Measurements from ENCODE around the gene ANKRD52.
"Not testable (repeated sequence)": the region's sequence is repeated elsewhere in the genome, so short reads cannot be mapped to it uniquely, and the experiment has no call there.

The ANKRD52 gene

DNA sequence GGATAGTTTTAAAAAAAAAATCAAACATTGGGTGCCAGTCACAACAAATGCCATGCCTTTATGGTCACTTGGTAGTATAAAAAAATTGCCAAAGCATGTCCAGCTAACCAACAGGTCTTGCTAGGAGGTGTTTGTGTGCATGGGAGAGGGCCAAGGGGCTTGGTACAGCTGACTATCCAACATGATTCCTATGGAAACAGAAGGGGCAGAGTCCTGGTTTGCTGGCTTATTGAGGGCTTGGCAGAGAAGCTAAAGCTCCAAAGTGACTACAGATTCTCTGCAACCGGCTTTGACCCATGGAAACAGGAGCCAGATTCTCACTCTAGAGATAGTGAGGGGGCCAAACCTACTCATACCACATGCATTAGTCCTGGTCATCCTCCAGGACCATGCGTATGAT, 14.3 kb upstream of the ANKRD52 start:
- not testable (repeated sequence) for DNase-seq (ENCODE audit: low spot score)

DNA sequence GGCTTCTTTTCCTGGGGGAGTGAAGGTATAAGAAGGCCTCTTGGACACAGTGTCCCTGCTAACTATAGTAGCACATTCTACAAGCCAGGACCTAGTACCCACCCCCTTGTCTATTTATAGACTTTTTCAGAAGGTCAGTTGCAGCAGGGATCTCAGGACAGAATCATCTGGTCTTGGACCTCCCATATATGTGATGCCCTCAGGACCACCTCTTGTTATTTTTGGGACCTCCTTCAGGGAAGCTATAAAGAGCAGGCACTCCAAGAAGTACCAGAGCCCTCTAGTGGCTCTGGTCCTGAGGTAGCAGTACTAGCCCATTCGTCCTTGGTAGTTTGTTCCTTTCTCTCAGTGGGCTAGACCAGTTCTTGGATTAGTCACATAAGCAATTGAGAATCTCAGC, 12.8 kb upstream of the ANKRD52 start:
- no peak for DNase-seq (ENCODE audit: low spot score)

DNA sequence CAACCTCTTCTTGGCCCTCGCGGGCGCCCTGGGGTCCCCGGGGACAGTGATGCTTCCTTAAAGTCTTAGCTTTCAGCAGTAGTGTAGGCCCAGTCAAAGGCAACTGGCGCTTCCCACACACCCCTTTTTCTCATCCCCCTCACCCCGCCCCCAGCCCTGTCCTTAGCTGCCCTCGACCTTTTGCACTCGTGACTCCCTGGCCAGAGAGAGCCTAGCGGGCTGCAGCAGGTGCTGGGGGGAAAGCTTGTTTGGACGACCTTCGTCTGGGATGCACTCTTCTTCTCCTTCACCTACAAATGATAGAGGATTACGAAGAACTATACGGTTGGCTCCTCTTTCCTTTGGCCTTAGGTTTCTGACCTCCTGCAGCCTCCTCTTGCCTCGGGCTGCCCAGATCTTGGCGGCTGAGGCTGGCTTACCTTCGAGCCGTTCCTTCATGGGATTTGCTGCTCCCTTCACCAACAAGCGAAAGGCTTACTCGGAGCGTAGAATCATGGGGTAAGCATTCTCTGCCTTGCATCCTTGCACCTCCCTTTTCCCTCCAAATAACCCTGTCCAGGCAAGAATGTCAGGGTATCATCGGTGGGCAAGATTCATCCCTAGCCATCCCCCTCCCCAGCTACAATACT, 9.4 kb upstream of the ANKRD52 start:
- no peak for DNase-seq (ENCODE audit: low spot score)

DNA sequence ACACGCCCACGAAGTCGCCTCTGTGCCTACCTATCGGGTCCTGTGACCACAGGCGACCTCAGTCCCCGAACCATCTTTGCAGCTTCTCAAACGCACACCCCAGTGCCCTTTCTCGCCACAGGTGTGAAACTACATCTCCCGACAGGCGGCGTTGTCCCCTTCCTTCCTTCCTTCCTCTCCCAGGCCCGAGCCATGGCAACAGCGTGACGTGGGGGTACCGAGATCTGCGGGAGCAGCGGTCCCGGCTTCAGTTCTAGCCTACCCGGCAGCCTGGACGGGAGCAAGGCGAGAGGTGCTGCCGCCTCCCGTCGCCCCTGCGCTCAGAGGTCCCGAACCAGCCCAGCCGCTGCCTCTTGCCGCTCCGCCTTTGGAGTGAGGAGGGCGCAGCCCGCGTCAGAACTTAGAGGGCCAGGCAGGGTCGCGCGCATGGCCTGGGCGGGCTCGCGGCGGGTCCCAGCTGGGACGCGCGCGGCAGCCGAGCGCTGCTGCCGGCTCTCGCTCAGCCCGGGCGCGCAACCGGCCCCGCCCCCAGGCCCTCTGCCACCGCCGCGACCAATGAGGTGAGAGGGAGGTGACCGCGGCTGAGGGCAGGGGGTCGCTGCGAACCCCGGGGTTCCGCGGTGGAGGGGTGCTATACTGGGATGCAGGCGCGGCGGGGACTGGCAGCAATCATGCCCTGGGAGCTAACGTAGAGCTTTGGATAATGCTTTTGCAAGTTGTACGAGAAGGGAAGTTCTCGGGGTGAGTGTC, 8.7 kb upstream of the ANKRD52 start, which contains the start of gene COQ10A:
Gene COQ10A (plus strand): TSS at position 250 of the 750 bp plus-strand sequence. CDS start 177 bp downstream, at position 427.
- peak; percentile 85 for DNase-seq (ENCODE audit: low spot score)

DNA sequence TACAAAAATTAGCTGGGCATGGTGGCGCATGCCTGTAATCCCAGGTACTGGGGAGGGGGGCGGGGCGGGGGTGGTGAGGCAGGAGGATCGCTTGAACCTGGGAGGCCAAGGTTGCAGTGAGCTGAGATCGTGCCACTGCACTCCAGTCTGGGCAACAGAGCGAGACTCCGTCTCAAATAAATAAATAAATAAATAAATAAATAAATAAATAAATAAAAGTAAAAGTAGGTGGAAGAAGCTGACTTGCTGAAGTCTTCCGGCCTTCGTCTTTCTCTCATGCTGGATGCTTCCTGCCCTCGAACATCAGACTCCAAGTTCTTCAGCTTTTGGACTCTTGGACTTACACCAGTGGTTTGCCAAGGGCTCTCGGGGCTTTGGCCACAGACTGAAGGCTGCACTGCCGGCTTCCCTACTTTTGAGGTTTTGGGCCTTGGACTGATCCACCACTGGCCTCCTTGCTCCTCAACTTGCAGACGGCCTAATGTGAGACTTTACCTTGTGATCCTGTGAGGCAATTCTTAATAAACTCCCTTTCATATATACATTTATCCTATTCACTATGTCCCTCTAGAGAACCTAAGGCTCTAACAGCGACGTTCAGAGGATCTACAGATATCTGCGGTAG, 8.0 kb upstream of the ANKRD52 start:
- DNase-seq (ENCODE audit: low spot score): not testable (repeated sequence)

DNA sequence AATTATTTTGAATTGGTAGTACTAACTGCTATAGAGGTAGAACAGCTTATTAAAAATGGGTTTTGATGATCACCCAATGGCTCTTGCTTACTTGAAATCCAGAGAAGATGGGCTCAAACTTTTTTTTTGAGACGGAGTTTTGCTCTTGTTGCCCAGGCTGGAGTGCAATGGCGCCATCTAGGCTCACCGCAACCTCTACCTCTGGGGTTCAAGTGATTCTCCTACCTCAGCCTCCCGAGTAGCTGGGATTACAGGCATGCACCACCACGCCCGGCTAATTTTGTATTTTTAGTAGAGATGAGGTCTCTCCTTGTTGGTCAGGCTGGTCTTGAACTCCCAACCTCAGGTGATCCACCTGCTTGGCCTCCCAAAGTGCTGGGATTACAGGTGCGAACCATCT, 4.8 kb upstream of the ANKRD52 start:
- DNase-seq (ENCODE audit: low spot score): not testable (repeated sequence)

DNA sequence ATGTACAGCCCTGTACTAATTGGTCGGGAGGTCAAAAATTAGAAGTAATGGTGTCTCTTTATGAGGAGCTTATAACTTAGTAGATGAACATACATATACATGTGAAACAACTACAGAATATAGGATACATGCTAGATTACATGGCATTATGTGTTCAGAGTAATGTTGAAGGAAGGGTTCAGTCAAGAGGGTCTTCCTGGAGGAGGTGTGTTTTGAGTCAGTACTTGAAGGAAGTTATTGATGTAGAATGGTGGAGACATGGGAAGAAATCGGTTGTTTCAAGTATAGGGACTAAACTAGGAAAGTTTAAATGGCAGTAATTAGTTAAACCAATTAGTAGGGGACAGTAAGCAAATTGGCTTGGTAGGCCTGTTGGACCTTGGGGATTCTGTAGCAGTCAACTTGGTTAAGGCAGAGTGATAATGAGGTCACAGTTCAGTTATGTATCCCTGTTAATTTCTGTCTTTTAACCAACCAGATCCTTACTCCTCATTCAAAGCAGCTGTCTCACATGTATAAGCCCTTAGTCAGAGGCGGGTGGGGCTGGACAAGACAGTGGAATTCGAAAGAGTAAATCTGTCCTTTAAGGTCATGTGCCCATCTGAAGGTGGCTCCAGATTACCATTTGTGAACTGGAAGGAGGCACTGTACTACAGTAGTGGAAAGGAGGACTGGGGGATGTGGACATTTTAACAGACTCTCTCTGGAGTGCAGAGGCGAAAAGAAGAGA, 3.5 kb upstream of the ANKRD52 start:
- DNase-seq (ENCODE audit: low spot score): no peak

DNA sequence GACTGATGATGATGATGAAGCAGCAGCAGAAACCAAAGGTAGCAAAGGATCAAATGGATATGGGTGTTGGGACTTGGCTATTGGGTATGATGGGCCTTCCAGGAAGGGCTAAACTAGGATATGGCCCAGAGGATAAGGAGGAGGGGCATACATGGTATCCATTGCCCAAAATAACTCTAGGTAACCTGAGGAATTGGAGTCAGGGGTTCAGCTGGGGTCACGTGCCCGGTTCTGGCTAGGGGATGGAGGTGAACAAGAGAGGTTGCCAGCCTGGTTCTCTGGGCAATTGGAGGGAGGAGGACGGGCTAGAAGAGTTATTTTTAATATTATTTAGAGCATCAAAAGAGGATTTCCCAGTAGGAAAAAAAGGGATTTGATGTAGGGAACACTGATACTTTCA, 2.7 kb upstream of the ANKRD52 start:
- no peak for DNase-seq (ENCODE audit: low spot score)

DNA sequence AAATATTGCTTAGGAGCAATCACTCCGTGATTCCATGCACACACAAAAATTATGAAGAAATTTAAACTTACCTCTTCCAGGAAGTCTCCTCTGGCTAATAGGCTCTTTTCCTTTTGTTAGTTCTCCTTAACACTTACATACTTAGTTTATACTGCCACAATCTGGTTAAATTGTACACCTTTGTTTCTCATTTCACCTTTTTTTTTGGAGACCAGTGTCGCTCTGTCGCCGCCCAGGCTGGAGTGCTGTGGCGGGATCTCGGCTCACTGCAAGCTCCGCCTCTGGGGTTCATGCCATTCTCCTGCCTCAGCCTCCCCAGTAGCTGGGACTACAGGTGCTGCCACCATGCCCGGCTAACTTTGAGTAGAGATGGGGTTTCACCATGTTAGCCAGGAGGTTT, 2.2 kb upstream of the ANKRD52 start:
- no peak for DNase-seq (ENCODE audit: low spot score)

DNA sequence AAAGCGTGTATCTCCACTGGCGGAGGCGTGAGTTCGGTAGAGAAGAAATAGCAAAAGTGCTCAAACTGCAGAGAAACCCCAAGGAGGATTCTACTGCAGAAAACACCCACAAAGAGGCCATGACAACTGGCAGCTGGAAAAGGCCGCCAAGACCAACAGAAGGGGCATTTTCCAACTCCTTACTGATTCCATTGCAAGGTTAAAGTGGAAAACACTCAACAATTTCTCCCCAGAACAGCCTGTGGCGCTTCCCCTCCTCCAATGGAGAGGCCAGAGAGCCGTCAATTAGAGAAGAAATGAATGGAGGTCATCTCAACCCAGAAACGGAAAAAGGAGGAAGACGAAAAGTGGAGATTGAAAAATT, 618 bp upstream of the ANKRD52 start:
- no peak for DNase-seq (ENCODE audit: low spot score)

DNA sequence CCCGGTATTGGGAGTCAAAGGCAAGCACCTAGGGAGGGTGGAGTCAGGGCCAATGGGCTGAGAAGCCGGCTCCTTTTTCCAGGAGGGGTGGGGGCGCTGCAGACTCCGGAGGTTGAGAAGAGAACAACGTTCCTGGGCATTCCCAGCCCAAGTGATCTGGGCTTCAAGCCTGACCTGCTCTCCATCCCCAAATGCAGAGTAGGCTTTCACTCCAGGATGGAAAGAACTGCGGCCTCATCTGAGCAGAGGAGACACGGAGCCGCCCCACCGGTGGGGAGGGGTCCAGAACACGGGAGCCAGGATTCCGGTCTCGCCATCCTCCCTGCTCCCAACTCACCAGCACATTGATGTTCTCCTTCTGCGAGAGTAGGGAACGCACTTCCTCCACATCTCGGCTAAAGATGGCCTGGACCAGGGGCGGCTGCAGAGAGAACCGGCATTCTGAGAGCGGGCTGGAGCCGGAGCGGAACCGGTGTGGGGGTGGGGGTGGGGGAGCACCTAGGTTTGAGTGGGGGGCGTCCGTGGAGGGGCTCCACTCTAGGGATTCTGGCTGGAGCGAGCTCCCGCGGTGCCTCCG, 605 bp downstream of the ANKRD52 start:
- DNase-seq (ENCODE audit: low spot score): no peak

DNA sequence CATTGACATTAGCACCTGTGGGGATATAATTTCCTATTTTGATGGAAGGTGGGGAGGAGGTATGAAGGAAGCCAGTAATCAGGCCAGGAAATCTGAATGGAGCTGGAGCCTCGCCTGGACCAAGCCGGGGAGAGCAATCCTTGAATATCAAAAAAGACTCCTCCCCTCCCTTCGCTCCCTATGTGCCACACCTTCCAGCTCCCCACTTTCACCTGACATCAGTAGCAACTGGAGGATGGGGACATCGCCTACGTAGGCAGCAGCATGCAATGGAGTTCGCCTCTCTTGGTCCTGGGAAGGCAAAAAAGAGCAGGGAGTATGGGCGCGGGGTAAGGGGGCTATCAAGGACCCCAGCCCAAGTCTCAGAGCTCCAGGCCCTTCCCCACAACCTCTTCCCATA, 1.1 kb downstream of the ANKRD52 start:
- DNase-seq (ENCODE audit: low spot score): no peak

DNA sequence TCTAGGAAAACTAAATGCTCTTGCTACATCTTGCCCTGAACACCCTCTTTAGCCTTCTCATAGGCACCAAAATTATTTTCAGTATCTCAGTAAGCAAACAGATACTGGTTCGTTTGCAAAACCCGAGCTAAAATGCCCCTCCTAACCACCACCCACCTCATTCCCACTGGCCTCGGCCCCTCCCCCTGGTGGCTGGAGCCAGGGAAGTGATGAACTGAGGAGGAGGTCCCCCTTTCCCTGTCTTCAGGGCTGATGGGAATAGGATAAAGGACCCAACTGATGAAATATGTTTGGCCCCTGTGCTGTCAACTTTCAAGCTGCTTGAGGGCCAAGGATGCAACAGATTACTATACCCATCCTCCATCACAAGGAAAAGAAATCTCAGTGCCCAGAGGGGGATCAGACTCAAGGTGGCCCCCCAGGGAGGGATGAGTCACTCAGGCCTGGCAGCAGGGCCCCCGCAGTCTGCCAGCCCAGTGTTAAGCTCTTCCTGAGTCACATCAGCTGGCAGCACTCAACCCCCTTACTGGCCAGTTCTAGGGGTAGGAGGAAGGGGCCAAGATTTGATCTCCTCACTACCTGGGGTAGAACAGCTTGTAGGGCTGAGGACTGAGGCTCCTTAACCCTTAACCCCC, 1.7 kb downstream of the ANKRD52 start:
- no peak for DNase-seq (ENCODE audit: low spot score)

DNA sequence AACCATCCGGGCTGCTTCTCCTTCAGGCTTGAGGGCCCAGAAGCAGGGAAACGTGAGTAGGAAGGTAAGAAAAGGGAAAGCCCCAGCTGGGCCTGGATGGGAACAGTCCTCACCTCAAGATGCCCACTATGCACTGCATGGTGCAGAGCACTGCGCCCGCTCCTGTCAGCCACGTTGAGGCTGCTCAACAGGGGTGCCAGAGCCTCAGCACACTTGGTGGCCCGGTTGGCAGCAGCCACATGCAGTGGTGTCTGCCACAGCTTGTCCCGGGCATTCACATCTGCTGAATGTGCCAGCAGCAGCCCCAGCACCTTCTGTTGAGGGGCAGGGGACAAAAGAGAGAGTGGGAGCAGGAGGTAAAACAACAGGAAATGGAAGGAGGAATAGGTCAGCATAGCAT, 2.5 kb downstream of the ANKRD52 start:
- no peak for DNase-seq (ENCODE audit: low spot score)

DNA sequence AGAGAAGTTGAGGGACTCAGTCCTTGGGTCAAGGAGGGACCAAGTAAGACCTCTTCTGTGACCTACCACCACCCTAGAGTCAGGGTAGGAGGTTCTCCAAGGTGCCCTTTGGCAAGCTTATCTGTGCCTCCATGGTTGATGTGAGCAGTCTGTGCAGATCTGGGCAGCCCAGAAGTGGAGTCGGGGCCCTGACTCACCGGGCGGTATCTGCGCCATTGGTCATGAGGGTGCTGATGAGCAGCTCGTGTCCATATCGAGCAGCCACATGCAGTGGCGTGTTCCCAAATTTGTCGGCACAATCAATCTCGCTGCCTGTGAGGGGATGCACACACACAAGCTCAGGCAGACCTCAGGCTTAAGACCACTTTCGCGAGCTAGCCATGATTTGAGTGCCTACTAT, 5.1 kb downstream of the ANKRD52 start:
- DNase-seq (ENCODE audit: low spot score): no peak

DNA sequence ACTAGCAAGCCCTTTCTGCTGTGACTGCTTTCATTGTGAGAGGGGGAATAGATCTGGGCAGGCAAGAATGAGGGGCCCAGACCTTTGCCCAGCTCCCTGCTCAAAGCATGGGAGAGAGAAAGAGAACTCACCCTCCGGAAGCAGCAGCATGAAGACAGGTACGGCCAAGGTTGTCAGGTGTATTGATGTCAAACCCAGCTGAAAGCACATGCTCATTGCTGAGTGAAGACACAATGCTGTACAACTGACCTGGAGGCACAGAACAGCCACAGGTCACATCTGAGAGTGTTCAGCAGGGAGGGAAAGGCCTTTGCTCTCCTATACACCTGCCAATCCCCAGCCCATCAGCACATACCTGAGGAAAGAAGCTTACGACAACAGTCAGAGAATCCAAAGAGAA, 5.5 kb downstream of the ANKRD52 start:
- no peak for DNase-seq (ENCODE audit: low spot score)

DNA sequence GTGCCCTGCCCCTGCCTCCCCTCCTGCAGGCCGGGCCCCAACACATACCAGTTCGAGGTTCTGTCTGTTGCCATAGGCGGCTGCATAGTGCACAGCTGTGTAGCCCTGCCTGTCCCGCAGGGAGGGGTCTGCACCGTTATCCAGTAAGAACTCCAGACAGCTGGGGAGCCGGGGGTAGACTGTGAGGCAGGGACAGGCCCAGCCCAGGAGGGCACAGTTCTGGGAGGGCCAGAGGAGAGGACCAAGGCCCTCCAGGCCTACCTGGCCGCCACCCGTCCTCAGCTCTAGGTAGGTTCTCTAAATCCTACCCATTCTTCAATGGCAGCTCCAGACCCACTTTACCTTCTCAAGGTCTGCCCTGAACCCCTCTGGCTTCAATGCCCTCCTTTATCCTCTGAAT, 9.5 kb downstream of the ANKRD52 start:
- DNase-seq (ENCODE audit: low spot score): no peak

DNA sequence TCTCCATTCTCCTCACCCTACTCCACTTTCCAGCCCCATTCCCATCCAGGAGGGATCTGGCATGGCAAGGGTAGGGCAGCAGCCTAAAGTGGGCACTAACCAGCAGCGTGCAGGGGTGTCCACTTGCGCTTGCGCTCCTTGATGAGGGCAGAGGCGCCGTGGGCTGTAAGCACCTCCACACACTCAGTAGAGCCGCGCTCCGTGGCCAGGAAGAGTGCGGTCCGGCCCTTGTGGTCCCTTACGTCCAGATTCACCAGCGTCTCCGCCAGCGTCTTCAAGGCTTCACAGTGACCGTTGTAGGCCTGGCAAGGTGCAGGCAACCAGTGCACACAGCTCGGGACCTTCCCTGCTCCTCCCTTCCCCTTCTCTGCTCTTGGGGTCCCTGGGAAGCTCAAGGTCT, 10.3 kb downstream of the ANKRD52 start:
- no peak for DNase-seq (ENCODE audit: low spot score)

DNA sequence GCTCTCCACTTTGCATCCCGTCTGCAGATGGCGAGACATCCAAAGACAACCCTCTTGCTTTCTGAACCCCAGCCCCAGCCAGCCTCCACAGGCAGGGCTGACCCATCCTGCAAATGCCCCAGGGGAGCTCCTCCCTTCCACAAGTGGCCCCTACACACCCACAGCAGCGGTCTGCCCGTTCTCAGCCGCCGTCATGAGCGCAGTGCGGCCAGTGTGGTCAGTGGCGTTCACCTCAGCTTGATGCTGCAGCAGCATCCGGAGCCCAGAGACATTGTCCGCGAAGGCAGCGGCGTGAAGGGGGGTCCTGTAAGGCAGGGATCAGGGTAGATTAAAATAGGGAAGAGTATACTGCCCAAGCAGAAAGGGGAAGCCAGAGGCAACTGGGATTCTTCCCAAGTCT, 13.7 kb downstream of the ANKRD52 start:
- no peak for DNase-seq (ENCODE audit: low spot score)

DNA sequence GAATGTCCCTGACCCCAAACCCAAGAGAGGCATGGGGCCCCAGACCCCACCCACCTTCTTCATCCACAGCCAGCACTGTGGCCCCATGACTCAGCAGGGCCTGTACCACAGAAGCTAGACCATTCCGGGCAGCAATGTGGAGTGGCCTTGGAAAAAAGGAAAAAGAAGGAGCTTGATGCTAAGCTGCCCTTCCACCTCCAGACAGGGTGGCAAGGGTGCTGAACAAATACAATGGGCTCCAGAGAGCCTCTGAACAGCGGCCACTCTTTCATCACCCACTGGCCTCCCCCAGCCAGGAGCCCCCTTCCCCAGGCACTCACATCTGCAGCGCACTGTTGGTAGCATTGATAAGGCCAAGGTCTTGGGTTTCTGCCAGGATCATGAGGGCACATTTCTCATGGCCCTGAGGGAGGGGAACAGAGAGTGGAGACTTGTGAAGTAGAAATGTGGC, 14.4 kb downstream of the ANKRD52 start:
- DNase-seq (ENCODE audit: low spot score): no peak

DNA sequence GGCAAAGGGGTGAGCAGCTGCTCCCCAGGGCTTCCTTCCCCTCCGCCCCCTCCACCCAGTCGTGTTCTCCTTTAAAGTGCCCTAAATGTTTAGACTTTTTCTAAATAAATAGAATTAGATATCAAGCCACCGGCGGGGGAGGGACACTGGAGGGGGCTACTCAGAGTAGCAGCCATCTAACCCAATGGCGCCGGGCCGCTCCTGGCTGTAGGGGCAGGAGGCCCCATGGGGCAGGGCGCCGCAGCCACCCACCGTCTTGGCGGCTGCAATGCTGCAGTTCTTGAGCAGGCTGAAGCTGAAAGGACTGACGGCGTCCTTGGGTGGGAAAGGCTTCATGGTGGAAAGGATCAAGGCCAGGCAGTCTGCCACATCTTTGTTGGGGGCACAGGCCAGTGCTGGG, 15.2 kb downstream of the ANKRD52 start:
- no peak for DNase-seq (ENCODE audit: low spot score)

All from pons (tissue), 1 donor.